GM12874 (cell line): ENCODE data around the gene MEGF6.

Experiments
- CTCF ChIP-seq: IDR thresholded peaks from 2 replicates; pipeline ENCODE4 v1.5.1; 2011; ENCODE audit warnings: low read depth, mild to moderate bottlenecking, control low read depth, low read length, moderate library complexity; ENCODE audit not compliant: insufficient read depth

The MEGF6 gene

DNA sequence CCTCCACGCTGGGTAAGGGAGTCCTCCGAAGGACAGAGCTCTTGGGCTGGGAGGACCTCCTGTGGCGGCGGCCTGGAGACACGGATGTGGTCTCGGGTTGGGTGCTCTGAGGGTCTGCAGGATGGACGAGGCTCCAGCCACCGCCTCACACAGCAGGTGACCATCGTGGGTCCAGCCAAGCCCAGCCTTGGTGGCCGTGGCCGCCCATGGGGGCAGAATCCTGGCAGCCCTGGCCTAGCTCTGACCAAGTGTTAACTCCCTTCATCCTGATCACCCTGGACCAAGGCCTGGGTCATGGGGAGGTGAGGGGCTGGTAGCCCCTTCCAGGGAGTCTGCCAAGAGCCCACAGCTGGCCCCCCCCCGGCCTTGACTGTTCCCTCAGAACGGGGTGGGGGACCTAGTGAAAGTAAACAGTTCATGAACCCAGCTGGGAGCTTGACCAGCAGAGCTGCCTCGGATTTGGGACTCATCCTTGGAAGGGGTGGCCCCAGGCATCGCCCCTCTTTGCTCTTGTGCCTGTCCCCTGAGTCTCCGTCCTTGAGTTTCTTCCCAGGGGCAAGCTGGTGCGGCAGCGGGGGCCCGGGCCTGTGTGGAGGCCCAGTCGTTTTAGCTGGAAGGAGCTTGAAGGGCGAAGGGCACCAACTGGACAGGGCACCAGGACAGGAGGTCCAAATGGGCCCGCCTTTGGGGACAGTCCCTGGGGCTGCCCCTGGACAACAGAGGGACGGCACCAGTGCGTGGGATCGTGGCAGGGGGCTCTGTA is 139.0 kb downstream of the MEGF6 start:
- no peak for TF ChIP-seq CTCF

DNA sequence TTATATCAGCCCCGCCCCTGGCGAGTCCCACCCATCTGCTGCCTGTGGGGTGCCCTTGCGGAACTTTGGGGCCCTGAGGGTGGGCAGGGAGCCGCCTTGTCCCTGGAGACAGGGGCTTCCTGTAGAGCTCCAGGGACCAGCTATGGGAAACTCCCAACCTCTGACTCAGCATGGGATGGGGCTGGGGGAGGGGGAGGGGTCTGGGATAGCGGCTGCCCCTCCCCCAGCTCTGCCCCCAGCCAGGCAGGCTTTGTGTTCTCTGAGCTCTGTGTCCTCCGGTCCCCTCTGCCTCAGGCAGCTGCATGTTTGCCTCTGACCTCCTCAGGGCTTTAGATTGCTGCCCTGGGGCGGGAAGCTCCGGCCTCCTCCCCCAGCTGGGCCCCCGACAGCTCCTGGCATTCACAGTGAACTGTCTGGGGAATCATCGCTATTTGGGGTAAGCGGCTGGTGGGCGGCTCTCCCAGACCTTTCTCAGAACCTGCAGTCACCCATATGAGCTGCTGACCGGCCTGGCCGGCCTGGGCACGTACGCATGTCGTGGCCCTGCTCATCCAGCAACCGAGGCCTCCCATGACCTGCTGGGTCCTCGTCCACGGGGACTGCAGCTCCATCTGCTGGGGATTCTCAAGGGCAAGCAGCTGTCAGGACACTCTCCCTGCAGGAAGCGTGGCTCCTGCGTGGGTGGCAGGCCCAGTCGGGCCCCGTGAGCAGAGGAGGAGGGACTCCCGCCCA is 139.8 kb downstream of the MEGF6 start:
- no peak for TF ChIP-seq CTCF

GRCh38 chr1:3470650-3471355 is 140.5 kb downstream of the MEGF6 start:
- no peak for TF ChIP-seq CTCF

GRCh38 chr1:3469849-3470649 is 141.3 kb downstream of the MEGF6 start:
- TF ChIP-seq CTCF = no peak

DNA sequence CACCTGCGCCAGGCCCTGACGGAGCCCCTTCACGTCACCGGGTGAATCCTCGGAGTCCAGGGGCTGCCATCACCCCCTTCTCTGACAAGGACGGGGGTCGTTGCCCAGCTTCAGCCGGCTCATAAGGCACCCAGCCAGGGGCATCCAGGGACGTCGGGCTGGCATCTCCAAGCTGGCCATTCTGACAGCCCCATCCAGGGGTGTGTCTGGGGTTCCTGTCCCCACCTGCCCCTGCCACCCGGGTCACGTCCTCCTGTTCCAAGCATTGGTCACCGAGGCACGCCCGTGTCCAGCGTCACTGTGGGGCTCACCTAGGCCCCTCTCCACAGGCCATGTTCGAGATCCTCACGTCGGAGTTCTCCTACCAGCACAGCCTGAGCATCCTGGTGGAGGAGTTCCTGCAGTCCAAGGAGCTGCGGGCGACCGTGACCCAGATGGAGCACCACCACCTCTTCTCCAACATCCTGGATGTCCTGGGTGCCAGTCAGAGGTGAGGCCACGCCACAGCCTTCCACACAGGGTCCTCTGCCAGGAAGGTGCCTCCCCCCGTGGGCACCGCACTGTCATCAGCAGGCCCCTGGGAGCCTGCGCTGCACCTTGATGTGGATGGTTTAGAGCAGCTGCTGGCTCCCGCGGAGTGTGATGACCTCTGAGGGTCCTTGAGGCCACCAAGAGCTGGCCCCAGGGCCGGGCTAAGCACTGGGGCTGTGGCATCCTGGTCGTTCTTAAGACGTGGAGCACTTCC is 142.0 kb downstream of the MEGF6 start:
- TF ChIP-seq CTCF = no peak

GRCh38 chr1:3468236-3469103 is 142.8 kb downstream of the MEGF6 start:
- no peak for TF ChIP-seq CTCF
